Activated CD8-positive, alpha-beta memory T cell treated with anti-CD3 and anti-CD28 coated beads, Interleukin-2, amount 50 U/mL, for 1 hour (primary cell): ENCODE measurements around the gene VAPB.
A peak's percentile ranks its signal among the peaks of the same experiment; 100 is the strongest.

Experiments used
- DNase-seq: peaks from one replicate; pipeline ENCODE4 v3.0.0-alpha.2; 2020; ENCODE audit errors: extremely low read depth

VAPB gene

DNA sequence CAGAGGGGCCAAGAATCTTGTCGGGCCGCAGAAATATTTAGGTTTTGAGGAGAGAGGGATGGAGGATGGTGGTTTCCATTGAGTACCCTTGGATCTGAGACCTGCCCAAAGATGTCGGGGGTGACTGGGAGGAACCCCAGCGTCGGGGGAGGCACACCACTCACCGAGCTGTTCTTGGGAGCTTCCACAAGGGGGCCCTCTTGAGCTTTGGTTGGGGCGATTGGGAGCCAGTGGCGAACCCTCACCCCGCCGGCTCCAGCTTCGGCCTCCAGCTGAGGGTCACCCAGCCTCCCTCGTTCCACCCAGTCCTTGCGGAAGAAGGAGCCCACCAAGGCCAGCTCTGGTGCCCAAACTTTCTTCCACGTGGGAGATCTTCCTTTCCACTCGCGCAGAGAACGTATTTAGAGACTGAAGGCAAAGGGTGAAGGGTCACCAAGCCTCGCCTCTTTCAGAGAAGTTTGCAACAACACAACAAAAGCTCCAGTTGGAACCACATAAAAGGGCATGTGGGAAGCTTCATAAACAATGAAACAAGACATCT, 92.5 kb downstream of the VAPB start:
- DNase-seq = peak; percentile 3

GRCh38 chr20:58482416-58482815, 93.4 kb downstream of the VAPB start:
- no peak for DNase-seq

GRCh38 chr20:58483051-58483450, 94.0 kb downstream of the VAPB start:
- DNase-seq = no peak

- no peak for DNase-seq
These were observed 94.4 kb downstream of the VAPB start for GRCh38 chr20:58483470-58483869.

DNA sequence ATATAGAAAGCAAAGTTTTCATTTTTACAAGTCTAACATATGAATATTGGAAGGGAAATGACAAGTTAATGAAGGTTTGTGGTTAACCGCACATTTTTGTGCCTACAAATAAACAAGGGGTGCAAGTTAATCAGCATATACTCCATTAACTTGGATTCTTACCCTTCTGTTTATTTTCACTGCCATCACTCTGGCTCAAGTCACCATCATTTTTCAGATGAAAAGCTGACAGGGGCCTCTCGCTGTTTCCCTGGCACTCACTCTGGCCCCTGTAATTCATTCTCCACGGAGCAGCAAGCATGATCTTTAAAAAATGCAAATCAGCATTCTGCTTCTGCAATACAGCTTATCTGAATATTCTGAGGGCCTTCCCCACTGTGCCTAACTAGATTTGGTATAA, 96.4 kb downstream of the VAPB start:
- DNase-seq = no peak

GRCh38 chr20:58486207-58486606, 97.2 kb downstream of the VAPB start:
- no peak for DNase-seq

DNA sequence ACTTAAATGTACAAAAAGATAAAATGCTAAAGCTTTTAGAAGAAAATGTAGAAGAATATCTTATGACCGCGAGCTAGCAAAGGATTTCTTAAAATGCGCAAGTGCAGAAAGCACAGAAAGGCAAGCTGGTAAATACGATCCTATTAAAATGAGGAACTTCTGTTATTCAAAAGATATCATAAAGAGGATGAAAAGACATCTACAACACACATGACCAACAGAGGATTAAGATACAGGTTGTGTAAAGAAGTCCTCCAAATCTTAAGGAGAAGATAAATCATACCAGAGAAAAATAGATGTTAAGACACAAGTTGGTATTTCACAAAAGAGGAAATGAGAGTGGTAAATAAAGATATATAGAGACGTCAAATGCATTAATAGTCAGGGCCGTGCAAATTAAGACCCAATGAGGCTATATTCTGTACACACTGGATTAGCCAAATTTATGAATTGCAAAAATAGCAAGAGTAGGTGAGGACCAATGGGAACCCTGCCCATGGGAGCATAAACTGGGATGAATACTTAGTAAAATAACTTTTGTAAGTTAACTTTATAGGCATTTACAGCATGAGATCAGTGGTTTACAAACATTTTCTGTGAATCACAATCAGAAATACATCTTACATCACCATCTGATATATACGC, 103.2 kb downstream of the VAPB start:
- DNase-seq = no peak

DNA sequence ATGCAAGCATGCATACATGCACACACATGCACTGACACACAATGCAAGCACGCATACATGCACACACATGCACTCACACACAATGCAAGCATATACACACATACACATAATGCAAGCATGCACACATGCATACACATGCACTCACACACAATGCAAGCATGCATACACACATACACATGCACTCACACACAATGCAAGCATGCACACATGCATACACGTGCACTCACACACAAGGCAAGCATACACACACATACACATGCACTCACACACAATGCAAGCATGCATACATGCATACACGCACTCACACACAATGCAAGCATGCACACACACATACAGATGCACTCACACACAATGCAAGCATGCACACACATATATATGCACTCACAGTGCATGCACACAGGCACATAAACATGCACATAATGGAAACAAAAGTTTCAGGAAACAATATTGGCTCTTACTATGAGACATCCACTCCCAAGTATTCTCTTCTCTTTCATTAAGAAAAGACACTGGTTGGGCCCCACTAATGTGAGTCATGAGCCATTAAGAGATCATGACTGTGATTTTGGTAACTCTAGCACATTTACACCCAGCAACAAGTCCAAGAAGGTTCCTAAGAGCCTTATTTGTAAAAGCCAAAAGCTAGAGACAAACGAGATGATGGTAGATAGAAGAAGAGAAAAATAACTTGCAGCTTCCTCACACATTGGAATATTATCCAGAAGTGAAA, 103.9 kb downstream of the VAPB start:
- no peak for DNase-seq

DNA sequence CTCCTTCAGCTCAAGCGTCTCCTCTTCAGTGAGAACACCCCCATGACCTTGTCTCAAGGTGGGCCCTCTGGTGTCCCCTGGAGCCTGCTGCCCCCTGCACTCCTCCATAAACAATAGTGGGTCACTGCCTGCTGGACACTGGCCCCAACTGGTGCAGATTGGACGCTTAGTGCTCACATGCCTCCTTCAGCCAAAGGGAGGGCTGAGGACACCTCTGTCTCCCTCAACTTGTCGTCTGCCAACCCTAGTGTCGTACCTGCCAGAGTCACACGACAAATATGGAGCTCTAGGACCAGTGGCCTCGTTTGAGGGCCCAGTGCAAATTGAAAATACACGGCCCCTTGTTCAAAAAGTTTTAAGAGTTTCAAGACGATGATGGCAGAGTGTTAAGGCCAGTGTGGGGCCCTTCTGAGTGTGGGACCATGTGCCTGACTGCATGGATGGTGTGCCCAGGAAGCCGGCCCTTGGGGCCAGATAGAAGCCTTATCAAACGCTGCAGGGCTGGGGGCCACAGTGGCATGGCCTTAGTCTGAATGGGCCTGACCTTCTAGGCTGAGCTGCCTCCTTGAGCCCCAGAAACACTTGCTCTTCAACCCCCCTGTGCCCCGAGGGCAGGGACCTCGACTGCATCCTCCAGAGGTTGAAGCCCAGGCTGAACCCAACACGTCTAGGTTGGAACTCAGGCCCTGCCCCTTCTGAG, 106.0 kb downstream of the VAPB start:
- DNase-seq = no peak

GRCh38 chr20:58495623-58496428, 106.8 kb downstream of the VAPB start:
- DNase-seq = no peak

DNA sequence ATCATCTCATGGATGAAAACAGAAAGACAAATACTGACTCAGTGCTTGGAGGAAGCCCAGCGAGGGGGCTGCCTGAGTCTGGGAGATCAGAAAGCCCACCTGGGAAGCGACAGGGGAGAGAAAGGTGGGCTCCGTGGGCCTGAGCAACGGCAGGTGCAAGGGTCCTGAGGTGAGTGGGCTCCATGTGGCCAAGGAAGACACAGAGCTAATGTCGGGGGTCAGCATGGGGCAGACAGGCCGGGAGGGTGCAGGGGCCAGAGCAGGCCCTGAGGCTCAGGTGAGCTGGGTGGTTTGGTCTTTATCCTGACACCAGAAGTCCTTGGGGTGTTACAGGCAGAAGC, 107.4 kb downstream of the VAPB start:
- no peak for DNase-seq

DNA sequence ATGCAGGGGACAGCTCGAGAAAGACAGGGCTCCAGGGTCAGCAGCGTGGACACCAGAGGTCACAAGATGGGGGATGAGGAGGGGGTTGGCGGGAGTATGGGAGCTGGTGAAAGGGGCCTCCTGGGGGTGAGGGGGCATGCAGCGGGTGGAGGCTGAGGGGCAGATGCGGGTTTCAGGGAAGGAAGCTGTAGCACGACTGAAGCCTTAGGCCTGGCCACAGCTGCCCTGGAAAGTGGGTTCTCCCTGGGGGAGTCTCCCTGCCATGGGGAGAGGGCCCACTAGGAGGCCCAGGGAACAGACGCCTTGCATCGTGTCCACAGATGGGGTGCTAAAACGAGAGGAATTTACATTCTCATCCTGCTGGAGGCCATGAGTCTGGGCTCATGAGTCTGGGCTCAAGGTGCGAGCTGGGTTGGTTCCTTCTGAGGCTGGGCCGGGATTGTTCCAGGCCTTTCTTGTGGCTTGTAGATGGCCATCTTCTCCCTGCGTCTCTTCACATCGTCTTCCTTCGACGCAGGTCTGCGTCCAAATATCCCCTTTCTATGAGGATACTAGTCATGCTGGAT, 108.1 kb downstream of the VAPB start:
- DNase-seq = no peak

DNA sequence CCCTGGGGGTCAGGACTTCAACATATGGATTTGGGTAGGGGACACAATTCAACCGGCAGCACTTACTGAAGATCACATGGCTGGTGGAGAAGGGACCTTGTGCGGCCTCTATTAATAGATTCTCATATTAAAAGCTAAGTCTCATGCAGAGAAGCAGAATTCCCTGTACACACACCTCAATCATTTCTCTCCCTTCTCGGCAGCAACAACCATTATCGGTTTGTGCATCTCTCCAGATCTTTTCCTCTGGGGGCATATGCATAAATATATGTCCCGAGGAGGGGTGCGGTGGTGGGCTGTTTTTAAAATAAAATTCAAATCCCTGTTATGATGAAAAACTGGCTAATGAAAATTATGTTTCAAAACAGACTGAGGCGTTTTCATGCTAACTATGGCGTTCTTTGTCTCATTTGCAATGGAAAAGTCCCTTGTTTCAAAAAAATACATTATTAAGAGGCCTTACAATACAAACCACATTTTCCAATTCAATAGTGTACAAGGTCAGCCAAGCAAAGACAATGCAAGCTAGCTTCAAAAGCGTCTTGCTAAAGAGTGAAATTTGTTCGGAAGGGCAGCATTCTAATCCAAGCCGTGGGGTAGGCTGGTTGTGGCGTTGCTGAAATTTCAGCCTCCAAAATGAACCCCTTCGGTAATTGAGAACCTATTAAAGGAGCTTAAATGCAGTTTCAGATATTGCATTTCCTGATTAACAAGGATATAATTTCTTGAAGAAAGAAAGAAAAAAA, 108.9 kb downstream of the VAPB start:
- DNase-seq = no peak

GRCh38 chr20:58498470-58499068, 109.5 kb downstream of the VAPB start:
- no peak for DNase-seq

- DNase-seq = no peak
These were observed 111.2 kb downstream of the VAPB start for GRCh38 chr20:58500256-58500655.
